CD4-positive, alpha-beta T cell treated with Interleukin-17A for 1 hour (primary cell): ENCODE results near the gene ATP10D.

Experiments used
- DNase-seq: peaks from one replicate; pipeline ENCODE4 v3.0.0-alpha.2; 2020

Gene ATP10D

DNA sequence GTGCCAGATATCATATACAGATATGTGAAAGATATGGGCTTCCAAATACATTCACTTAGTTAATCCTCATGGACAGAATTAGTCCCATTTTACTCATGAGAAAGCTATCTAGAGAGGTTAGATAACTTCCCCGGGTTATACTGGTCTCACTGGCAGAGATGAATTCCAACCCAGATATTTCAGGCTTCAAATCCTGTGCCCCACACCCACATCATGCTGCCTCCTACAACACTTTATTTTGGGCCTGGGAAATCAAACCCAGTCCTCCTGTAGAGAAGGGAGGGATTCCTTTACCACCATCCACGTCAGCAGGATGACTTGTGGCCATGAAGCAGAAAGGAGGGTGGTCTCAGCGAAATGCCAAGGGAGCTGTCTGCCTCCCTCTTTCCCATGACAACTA is 113.8 kb downstream of the ATP10D start:
- no peak for DNase-seq

DNA sequence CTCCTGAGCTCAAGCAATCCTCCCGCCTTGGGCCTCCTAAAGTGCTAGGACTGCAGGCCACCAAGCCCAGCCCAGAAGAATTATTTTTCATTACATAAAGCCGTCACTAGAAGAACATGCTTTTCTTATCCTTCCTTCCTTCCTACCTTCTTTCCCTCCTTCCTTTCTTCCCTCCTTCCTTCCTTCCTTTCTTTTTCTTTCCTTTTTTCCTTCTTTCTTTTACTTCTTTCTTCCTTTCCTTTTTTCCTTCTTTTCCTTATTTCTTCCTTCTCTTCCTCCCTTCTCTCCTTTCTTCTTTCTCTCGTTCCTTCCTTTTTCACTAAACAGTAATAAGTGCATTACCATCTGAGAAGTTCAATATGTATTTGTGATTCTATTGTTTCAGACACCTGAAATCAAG is 121.4 kb downstream of the ATP10D start:
- DNase-seq, result no peak

DNA sequence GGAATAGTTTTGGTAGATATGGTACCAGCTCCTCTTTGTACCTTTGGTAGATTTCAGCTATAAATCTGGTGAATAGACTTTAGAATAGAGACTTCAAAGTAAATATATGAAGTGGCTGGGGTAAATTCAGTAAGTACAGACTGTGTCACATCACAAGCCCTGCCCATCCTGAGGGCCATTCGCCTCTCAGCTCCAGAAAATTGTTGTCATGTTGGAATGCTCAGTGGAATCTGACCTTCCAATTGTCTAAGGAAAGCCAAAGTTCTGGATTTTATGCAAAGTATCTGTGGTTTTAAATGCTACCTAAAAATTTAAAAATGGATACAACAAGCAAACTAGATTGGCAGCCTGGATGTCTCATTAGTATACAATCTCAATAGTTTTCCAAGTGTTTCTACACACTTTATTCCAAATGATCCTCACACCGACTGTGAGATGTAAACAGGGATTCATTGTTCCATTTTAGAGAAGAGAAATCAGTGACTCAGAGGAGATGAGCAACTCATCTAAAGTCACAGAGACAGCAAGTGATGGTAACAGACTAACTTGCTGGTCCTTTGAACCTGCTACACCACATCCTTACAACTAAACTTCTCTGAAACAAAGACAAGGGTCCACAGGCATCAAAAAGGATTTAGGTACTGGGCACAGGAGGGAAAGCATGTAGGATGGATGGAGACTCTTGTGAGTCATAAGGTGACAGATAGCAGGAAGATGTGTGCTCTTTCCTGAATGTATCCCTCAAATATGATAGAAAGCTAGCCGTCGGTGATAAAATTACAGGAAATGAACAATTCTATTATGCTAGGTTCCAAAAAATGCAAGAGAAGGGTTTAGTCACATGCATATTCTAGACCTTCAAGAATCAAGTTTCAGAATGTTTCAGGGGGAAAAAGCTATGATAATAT is 127.3 kb downstream of the ATP10D start:
- DNase-seq, result no peak

DNA sequence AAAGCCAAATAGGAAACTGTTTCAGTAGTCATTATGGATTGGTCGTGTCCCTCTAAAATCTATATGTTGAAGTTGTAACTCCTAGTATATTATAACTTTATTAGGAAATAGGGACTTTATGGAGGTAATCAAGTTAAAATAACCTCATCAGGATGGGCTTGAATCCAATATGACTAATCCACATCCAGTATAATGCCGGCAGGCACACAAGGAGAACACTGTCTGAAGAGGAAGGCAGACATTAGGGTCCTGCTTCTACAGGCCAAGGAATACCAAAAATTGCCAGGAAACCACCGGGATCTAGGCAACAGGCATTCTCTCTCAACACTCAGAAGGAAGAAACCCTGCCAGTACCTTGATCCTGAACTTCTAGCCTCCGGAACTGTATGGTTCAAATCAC is 130.3 kb downstream of the ATP10D start:
- DNase-seq, result no peak

DNA sequence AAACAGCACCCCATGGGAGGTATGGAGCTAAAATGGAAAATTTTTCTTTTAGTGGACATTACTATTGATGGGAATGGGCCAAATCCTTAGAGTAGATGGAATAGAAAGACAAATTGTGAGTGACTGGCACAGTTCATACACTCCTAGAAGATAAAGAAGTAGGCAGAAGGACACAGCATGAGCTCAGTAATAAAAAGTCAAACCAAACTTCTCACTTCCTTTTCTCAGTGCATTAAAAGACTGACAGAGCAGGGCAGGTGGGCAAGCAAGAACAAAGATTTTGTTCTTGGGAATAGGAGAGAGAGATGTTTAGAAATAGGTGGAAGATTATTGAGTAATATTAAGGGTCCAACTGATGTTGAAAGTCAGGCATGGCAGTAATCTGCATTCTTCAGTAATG is 132.5 kb downstream of the ATP10D start:
- DNase-seq, result no peak

DNA sequence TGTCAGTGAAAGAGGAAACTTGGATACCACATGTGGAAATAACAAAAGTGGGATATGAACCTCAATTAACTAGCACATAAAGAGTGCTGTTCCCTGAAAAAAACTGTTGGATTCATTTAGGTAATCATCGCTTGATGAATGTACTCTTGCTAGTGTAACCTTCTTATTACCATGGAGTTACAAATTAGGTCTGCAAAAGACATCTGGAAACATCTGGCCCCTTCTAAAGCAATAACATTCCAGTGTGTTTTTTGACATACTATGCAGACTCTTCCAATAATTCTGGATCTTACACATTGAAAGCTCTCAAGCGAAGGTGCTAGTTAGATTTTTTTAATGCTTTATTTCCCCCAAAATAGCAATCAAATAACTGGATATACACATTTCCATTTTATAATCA is 134.6 kb downstream of the ATP10D start:
- DNase-seq, result no peak

DNA sequence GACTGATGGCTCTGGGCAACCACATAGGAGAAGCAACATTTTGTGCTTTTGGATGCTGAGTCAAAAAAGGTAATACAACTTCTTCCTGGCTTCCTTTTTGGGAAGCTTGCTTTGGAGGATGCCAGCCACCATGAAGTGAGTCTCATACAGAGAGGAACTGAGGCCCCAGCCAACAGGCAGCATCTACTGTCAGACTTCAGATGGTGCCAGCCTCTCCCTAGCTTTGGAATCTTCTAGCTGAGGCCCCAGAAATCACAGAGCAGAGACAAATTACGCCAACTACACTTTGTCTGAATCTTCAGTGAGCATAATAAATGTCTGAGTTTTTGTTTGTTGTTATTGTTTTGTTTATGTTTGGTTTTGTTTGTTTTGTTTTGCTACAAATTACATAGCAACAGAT is 136.1 kb downstream of the ATP10D start:
- DNase-seq, result no peak

DNA sequence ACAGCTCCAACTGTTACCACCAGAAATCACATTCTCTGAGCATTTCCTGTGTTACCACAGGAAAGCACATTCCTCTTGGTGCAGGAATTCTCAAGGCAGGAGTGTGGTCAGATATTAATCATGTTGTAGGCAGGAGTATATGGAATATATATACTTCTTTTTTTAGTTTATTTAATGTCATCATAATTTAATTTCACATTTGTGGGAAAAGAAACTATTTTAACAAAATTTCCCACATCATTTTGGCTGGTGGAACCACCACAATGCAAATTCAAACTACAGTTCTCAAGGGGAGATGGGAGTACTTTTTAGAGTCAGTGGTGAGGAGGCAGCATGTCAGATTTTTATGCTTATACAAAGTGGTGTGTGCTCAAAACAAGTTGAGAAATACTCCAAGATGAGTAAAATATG is 139.0 kb downstream of the ATP10D start:
- no peak for DNase-seq

DNA sequence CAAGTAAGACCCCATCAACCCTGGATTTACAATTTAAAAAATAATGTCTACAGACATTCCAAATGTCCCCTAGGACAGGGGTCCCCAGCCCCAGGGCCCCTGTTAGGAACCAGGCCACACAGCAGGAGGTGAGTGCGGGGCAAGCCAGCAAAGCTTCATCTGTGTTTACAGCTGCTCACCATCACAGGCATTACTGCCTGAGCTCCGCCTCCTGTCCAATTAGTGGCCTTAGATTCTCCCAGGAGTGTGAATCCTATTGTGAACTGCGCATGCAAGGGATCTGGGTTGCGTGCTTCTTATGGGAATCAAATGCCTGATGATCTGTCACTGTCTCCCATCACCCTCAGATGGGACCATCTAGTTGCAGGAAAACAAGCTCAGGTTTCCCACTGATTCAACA is 146.1 kb downstream of the ATP10D start:
- no peak for DNase-seq

DNA sequence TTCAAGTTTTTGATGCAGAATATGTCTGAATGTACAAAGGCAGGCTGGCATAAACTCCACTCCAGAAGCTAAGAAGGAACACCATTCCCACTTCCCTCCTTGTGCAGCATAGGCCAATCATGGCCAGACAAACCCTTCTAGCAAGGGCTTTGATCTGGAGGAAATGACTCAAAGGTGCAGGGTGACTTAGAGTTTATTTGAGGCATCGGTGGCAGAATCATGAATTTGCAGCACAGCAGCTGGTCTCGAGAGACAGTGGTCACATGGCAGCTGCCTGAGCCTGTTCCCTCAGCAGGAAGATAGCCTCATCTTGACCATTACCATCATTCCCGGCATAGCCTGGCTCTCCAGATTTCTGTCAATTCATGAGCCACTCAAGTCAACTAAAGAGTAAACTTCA is 154.5 kb downstream of the ATP10D start:
- DNase-seq, result no peak

DNA sequence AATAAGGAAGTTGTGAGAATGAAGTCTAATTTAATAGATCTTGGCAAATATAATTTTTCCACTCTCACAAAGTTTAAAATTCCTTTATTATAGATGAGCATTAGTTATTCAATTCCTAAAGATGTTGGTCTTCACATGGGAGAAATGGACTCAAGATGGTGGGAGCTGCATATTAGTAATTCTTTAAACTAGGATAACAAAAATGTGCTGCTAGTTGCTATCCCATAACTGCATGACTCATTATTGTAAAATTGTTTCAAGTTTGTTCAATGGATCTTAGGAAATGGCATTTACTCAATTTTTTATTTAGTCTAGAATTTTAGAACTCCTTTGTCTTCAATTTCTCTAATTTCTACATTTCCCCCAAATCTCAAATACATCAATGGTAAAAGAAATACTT is 155.8 kb downstream of the ATP10D start:
- DNase-seq, result no peak

DNA sequence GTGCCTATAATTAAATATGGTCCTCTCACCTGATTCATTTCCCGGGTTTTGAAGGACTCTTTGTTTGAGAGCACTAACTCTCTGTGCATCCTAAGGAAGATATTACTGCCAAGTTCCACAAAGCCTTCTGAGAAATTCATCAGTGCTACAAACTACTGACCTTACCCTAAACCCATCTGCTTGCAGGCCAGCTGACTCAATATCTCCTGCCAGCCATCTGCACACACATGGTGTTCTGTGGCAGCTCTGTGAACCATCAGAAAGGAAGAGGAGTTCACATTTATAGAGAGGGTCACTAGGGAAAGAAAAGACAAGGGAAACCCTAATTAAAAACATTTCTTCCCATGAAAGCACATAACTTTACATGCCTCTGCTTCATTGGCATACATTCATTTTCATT is 156.7 kb downstream of the ATP10D start:
- DNase-seq, result no peak

DNA sequence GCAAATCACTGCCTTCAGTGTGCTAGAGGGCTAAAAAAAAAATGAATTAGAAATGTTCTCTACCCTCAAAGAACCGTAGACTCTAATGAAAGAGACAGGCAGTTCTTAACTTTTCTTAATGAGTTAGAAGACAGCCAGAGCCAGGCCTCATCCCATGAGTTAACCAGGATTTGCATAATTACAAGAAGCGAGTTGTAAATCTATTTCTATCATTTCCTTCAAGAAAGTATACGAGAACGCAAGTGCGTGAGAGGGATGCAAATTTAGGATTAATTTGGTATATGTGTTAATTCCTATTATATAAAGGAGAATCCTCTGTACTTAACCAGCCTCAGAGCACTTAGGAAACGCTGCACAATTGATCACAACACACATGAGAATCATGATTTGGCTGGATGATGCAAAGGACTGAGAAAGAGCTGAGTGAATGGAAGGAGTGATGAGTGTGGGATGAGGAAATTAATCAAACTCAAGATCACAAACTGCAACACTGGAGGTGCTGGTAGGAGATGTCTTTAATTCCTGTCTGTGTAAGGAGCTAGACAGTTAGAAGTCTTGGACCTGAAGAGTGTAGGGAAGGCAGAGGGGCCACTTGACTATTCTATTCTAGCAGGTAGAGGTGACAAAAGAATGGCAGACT is 157.2 kb downstream of the ATP10D start:
- DNase-seq, result no peak
